Jurkat, Clone E6-1 (cell line): ENCODE results near the gene ZNF407.

Source experiments
- DNase-seq: peaks from one replicate; pipeline ENCODE4 v3.0.0-alpha.2; 2011; ENCODE audit warnings: low read depth, low spot score
- H3K4me3 ChIP-seq: 2 replicates; pipeline ENCODE4 v1.5.1; 2011; ENCODE audit warnings: mild to moderate bottlenecking, low read length, control low read depth, moderate library complexity

The ZNF407 gene

GRCh38 chr18:74702950-74703349 is 105.3 kb downstream of the ZNF407 start:
- no peak for DNase-seq
- no peak overlapping the region for H3K4me3 ChIP-seq

GRCh38 chr18:74708169-74708568 is 110.5 kb downstream of the ZNF407 start:
- H3K4me3 ChIP-seq, result no peak overlapping the region
- no peak for DNase-seq

GRCh38 chr18:74709452-74709851 is 111.8 kb downstream of the ZNF407 start:
- no peak overlapping the region for H3K4me3 ChIP-seq
- no peak for DNase-seq

DNA sequence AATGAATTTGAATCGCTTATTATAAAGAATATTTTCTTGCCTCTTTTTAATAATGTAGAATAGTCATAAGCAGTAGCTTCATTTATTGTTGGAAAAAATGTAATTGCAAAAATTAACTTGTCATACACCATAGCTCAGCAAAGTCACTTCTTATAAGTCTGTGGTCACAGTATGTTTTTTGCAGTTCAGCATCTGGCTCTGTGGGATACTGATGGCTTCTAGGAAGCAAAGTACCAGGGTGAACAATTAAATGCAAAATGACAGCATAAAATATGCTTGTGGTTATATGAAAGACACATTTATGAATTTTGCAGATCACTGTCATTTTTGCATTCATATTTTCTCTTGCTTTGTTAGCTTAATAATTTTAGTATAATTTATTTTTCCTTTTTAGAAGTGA is 116.5 kb downstream of the ZNF407 start:
- DNase-seq, result no peak
- no peak overlapping the region for H3K4me3 ChIP-seq

DNA sequence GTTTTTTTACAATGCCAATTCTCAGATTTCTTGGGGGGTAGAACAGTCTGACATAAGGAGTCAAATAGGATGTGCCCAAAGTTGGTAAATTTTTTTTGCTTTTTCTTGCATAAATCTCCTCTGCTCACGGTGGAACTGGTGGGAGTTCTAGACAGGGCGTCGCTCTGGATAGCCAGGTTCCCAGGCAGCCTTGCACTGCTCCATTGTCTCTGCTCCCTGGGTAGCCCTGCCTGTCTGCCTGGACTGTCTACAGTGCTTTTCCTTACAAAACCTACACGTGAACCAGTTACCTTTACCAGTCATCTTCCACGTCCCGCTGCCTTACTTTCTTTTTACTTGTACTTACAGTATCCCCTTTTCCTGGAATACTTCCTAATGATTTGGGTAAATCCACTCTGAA is 117.1 kb downstream of the ZNF407 start:
- no peak overlapping the region for H3K4me3 ChIP-seq
- DNase-seq, result no peak

GRCh38 chr18:74715306-74715705 is 117.6 kb downstream of the ZNF407 start:
- DNase-seq, result no peak
- no peak overlapping the region for H3K4me3 ChIP-seq

DNA sequence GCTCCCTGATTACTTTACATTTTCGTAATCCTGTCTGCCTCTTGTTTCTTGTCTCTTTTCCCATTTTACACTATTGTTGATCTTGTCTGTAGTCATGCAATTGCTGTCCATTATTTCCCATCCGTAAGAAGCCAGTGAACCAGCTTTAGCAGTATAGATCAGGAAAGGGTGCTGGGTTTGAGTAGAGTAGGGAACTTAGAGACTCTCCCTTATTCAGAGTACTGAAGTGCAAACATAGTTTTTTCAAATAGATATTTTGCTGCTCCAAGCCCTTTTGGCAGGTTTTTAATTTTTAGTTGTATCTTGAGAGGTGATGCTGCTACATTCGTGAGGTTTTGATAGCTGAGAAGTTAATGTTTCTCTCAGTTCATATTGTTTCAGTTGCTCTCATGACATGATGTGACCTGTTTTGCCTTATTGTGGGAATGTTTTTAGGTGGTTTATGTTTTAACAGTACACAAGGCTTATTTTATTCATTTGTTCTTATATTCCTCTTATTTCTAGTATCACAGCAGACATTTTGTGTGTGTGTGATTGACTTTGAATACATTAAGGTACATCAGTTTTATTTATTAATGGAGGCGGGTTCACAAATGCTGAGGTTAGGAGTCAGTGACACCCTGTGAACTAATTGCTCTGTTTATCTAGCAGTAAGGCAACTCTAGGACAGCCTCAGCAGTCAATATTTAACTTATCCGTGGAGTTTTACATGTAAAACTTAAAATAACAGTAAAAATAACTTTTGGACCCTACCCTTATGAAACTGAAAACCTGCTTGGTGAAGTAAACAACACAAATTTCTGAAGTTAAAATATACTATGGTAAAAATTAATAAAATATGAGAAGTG is 118.4 kb downstream of the ZNF407 start:
- no peak for DNase-seq
- no peak overlapping the region for H3K4me3 ChIP-seq

DNA sequence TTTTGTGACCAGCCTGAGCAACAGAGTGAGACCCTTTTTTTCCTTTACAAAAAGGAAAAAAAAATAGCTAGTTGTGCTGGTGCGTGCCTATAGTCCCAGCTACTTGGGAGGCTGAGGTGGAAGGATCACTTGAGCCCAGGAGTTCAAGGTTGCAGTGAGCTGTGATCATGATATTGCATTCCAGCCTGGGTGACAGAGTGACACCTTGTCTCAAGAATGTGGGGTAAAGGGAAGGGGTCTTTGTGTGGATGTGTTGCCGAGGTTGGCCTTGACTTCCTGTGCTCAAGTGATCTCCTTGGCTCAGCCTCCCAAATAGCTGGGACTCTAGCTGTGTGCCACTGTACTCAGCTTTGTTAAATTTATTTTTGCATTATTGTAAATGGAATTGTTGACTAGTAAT is 120.6 kb downstream of the ZNF407 start:
- DNase-seq, result no peak
- no peak overlapping the region for H3K4me3 ChIP-seq

GRCh38 chr18:74722237-74722636 is 124.6 kb downstream of the ZNF407 start:
- no peak overlapping the region for H3K4me3 ChIP-seq
- peak; percentile 1 for DNase-seq

- H3K4me3 ChIP-seq, result no peak overlapping the region
Measured at GRCh38 chr18:74724186-74724585, 126.5 kb downstream of the ZNF407 start.

GRCh38 chr18:74725690-74726089 is 128.0 kb downstream of the ZNF407 start:
- H3K4me3 ChIP-seq, result no peak overlapping the region
- no peak for DNase-seq

More at GRCh38 chr18:74724186-74724585, 126.5 kb downstream of the ZNF407 start:
- DNase-seq, result no peak

DNA sequence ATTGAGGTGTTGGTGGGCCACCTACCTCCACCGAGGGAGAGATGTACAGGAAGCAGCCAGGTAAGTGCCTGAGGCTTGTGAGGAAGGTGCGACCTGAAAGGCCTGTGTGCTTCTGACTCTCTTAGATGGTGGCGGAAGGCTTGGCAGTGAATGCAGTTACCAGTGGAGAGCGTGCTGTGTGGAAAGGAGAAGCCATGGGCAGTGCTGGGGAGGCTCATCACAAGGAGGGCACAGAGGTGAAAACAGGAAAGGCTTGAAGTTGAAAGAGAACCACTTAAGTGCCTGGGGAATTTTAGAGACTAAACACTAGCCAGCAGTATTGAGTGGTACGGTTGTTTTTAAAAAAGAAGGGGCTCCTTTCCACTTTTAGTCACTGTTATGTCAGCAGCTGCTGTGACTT is 130.9 kb downstream of the ZNF407 start:
- no peak overlapping the region for H3K4me3 ChIP-seq
- no peak for DNase-seq

GRCh38 chr18:74731097-74731496 is 133.4 kb downstream of the ZNF407 start:
- DNase-seq, result no peak
- H3K4me3 ChIP-seq, result no peak overlapping the region

DNA sequence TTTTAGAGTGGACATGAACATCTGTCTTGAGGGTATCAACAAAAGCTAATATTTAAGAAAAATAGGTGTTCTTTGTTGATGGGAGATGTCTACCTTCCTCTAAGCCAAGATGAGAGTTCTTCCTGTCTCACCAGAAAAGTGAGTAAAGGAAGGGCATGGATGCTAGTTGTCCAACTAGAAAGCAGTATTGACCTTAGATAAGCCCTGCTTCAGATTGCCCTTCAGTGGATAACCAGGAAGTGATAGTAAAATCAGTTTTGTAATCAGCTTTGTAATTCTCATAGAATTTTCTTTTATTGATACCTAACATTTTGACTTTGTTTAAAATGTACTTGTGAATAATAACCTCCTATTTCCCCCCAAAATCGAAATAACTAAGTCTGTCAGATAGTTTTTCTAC is 134.7 kb downstream of the ZNF407 start:
- DNase-seq, result no peak
- H3K4me3 ChIP-seq, result no peak overlapping the region

DNA sequence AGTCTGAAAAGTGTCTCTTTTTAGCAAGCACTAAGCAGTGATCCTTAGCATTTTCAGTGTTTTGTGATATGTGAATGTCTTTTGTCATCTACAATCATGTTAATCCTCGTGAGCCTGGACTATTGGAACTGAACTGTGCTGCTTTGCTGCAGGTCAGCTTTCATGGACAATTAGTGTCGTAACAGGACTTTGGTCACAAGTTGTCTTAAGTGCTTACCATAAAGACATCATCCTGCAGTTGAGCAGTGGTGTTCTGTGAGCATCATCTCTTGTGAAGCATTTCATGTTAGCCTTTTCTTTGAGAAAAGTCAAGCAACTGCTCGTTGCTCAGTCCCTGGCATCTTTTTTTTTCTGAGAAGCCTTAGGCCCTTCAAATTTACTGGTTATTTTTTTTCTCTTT is 135.9 kb downstream of the ZNF407 start:
- DNase-seq, result no peak
- H3K4me3 ChIP-seq, result no peak overlapping the region

DNA sequence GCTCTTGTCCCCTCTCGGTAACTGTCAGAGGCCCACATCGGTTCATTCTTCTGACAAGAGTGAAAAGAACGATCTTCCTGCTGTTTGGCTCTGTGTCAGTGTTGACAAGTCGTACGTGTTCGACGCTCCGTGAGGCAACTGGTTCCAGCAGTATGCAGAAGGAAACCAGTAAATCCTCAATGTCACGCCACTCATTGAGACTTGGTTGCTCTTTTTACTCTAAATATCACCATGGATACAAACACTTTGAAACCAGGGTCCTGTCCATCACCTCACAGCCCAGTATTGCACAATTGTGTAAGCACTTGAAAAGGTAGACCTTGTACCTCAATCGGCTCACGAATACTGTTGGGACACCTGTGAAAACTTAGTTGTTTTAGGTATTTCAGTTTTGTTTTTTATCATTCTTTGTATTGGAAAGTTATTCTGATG is 136.4 kb downstream of the ZNF407 start:
- no peak for DNase-seq
- no peak overlapping the region for H3K4me3 ChIP-seq

- DNase-seq, result no peak
- H3K4me3 ChIP-seq, result no peak overlapping the region
Measured at GRCh38 chr18:74739926-74740325, 142.3 kb downstream of the ZNF407 start.

GRCh38 chr18:74742573-74743243 is 145.0 kb downstream of the ZNF407 start:
- DNase-seq, result no peak

GRCh38 chr18:74745633-74746403 is 148.1 kb downstream of the ZNF407 start:
- H3K4me3 ChIP-seq, result no peak overlapping the region
- no peak for DNase-seq

More at GRCh38 chr18:74742573-74743243, 145.0 kb downstream of the ZNF407 start:
- no peak overlapping the region for H3K4me3 ChIP-seq

GRCh38 chr18:74748809-74749208 is 151.1 kb downstream of the ZNF407 start:
- no peak for DNase-seq

More at GRCh38 chr18:74748809-74749208, 151.1 kb downstream of the ZNF407 start:
- H3K4me3 ChIP-seq, result no peak overlapping the region
